ENCODE measurements around the gene GDPGP1. TPM values are rescaled to one million over a fixed set of nuclear protein-coding genes. Genes with fewer than 3 reads are reported as not detected.

Gene GDPGP1
- total and polyA plus RNA-seq, 9 of the 15 experiments (the other 6 are each of a cell fraction or from before 2014, with no cell fraction given): 0.78 to 6.1 (median 2.8) TPM

DNA sequence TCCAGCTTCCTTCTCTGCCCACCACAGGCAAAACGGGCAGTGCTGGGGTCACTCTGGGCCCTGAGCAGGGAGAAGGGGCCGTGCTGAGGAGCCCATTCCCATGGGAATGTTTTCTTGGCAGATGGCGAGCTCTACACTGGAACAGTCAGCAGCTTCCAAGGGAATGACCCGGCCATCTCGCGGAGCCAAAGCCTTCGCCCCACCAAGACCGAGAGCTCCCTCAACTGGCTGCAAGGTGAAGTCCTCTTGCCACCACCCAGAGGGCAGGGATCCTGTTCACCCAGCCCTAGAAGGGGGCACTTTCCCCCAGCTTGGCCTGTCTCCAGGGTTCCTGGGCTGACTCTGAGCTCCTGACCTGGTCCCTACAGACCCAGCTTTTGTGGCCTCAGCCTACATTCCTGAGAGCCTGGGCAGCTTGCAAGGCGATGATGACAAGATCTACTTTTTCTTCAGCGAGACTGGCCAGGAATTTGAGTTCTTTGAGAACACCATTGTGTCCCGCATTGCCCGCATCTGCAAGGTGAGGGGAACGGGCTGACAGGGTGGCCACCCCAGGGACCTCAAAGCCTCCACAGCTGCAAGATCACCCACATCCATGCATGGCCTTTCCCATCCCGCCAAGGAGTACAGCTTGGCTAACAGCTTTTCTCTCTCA, 12.6 kb upstream of the GDPGP1 start (continued):
- TF ChIP-seq, protein P1, sequence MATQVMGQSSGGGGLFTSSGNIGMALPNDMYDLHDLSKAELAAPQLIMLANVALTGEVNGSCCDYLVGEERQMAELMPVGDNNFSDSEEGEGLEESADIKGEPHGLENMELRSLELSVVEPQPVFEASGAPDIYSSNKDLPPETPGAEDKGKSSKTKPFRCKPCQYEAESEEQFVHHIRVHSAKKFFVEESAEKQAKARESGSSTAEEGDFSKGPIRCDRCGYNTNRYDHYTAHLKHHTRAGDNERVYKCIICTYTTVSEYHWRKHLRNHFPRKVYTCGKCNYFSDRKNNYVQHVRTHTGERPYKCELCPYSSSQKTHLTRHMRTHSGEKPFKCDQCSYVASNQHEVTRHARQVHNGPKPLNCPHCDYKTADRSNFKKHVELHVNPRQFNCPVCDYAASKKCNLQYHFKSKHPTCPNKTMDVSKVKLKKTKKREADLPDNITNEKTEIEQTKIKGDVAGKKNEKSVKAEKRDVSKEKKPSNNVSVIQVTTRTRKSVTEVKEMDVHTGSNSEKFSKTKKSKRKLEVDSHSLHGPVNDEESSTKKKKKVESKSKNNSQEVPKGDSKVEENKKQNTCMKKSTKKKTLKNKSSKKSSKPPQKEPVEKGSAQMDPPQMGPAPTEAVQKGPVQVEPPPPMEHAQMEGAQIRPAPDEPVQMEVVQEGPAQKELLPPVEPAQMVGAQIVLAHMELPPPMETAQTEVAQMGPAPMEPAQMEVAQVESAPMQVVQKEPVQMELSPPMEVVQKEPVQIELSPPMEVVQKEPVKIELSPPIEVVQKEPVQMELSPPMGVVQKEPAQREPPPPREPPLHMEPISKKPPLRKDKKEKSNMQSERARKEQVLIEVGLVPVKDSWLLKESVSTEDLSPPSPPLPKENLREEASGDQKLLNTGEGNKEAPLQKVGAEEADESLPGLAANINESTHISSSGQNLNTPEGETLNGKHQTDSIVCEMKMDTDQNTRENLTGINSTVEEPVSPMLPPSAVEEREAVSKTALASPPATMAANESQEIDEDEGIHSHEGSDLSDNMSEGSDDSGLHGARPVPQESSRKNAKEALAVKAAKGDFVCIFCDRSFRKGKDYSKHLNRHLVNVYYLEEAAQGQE (IDR thresholded peaks at IDR 0.05; ENCODE audit: borderline replicate concordance): peak; percentile 66
- TF ChIP-seq, protein P1 (CRISPR knock-in tag; IDR thresholded peaks at IDR 0.05; ENCODE audit: low read depth): no peak
- TF ChIP-seq ZNF778 (CRISPR knock-in tag; IDR thresholded peaks at IDR 0.05) (no peak), KLF16 (IDR thresholded peaks at IDR 0.05) (0 out of 2 replicates have a peak, but pooled peaks have one; percentile 13)

All from K562 (cell line).